ENCODE data around the gene IDNK. TPM values are rescaled to one million over a fixed set of nuclear protein-coding genes. Genes with fewer than 3 reads are reported as not detected.
A peak's percentile ranks its signal among the peaks of the same experiment; 100 is the strongest.

The IDNK gene
- total RNA-seq, 1 donor from 2014 or later = 6.6 TPM

DNA sequence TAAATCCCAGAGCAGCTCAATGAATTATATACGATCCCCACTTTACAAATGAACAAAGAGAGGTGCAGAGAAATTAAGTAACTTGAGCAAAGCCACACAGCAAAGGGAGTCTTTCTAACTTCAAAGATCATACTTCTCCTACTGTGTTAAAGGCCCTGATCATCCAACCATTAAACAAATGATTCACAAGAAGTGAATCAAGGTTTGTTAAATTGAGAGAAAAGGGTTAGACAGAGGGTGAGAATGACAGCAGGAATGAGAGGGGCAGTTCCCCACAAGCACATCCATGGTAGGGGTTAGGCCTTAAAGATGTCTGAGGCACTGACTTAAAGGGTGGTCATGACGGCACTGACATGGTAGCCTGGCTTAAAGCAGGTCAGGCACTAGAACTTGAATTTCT is 10.7 kb downstream of the IDNK start:
- no peak for DNase-seq (ENCODE audit: low read depth, low spot score)

DNA sequence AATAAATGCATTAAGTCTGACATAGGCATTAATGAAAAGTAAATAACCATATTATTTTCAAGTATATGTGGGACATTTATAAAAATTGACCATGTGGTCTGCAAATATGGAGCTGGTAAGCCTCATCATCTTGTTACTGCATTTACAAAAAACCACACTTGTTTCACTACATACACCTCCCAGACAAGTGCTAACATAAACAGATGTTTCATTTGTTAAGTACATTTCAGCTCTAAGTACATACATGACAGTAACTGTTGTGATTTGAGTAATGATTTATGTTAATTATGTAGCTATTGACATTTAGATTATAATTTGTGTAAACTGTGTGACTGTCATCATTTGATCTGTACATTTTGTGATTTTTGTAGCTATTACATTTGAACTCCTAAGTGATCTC is 13.9 kb downstream of the IDNK start:
- no peak for DNase-seq (ENCODE audit: low read depth, low spot score)

GRCh38 chr9:83637389-83637788 is 14.4 kb downstream of the IDNK start:
- no peak for DNase-seq (ENCODE audit: low read depth, low spot score)

- no peak for DNase-seq (ENCODE audit: low read depth, low spot score)
Observed at GRCh38 chr9:83639266-83639665, 16.3 kb downstream of the IDNK start.

DNA sequence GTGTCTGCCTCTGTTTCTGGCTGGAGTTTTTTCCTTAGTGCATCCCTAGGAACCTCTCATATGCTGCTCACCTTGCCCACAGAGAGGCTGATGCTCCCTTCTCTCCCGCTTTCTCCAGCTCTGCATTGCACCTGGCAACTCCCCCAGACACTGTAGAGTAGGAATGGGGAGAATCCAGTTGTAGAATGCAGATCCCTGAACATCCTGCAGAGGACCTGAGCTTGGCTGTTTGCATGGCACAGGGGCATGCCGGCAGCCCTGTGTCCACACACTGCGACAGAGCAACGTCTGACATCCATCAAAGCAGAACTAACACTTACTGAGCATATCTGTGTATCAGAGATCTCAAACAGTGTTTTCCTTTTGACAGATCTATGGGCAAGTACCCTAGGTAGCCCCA is 19.9 kb downstream of the IDNK start:
- no peak for DNase-seq (ENCODE audit: low read depth, low spot score)

- DNase-seq (ENCODE audit: low read depth, low spot score) = no peak
Observed at GRCh38 chr9:83646500-83647239, 23.7 kb downstream of the IDNK start.

GRCh38 chr9:83649080-83649479 is 26.1 kb downstream of the IDNK start:
- no peak for DNase-seq (ENCODE audit: low read depth, low spot score)

DNA sequence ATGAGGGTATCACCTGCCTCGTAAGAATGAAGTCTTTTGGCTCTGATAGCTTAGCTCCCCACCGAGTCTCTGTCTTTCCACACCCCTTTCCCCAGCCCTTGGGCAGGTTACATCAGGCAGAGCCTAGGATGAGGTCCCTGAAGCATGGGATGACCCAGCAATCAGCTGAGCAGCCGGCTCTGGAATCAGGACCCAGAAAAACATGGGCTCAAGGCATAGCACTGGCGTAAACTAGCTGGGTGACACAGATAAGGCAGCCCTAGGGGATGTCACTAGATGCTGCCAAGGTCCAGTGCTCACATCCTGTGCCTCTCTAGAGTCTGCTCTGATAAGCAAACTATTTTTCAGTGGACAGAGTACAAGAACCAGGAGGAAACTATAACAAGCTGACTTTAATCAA is 26.6 kb downstream of the IDNK start:
- DNase-seq (ENCODE audit: low read depth, low spot score) = no peak

- no peak for DNase-seq (ENCODE audit: low read depth, low spot score)
Observed at GRCh38 chr9:83651558-83651957, 28.6 kb downstream of the IDNK start.

- DNase-seq (ENCODE audit: low read depth, low spot score) = no peak
Observed at GRCh38 chr9:83652433-83652832, 29.5 kb downstream of the IDNK start.

GRCh38 chr9:83655433-83655832 is 32.5 kb downstream of the IDNK start:
- no peak for DNase-seq (ENCODE audit: low read depth, low spot score)

GRCh38 chr9:83656032-83656680 is 33.2 kb downstream of the IDNK start:
- DNase-seq (ENCODE audit: low read depth, low spot score) = no peak

- DNase-seq (ENCODE audit: low read depth, low spot score) = no peak
Observed at GRCh38 chr9:83656952-83657351, 34.0 kb downstream of the IDNK start.

- DNase-seq (ENCODE audit: low read depth, low spot score) = no peak
Observed at GRCh38 chr9:83662933-83663332, 40.0 kb downstream of the IDNK start.

GRCh38 chr9:83665580-83666200 is 42.7 kb downstream of the IDNK start:
- peak; percentile 36 for DNase-seq (ENCODE audit: low read depth, low spot score)

DNA sequence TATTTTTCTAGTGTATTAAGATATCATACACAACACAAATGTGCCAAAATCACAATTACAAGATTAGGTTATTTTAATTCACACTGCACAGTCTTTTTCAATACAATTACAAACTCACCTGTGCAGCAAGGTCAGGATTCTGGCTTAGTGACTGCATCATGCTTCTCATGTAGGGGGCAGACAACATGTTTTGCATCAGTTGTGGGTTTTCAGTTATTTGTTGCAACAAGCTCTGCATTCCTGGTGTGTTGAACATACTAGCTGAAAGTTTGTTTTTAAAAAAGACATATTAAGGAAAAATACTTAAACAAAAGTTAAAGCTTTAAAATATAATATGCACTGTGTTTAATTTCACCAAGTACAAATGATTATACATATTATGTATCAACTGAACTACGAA is 46.1 kb downstream of the IDNK start:
- DNase-seq (ENCODE audit: low read depth, low spot score) = no peak

DNA sequence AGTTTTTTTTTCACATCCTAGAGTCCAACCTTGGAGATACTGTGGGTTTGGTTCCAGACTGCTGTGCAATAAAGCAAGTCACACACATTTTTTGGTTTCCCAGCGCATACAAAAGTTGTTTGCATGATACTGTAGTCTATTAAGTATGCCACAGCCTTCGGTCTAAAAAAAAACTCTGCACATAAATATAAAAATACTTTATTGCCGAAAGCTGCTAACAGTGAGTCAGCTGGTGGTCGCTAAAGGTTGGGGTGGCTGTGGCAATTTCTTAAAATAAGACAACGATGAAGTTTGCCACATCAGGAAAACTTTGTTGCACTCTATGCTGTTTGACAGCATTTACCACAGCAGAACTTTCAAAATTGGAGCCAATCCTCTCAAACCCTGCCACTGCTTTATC is 47.4 kb downstream of the IDNK start:
- no peak for DNase-seq (ENCODE audit: low read depth, low spot score)

DNA sequence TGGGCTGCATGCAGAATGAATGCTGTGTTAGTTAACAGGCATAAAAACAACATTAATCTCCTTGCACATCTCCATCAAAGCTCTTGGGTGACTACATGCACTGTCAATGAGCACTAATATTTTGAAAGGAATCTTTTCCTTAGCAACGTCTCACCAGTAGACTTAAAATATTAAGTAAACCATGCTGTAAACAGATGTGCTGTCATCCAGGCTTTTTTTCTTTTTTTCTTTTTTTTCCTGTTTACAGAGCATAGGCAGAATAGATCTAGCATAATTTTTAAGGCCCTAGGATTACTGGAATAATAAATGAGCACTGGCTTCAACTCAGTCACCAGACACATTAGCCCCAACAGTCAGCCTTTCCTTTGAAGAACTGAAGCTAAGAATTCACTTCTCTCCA is 48.5 kb downstream of the IDNK start:
- no peak for DNase-seq (ENCODE audit: low read depth, low spot score)

GRCh38 chr9:83675466-83675865 is 52.5 kb downstream of the IDNK start:
- DNase-seq (ENCODE audit: low read depth, low spot score) = no peak

DNA sequence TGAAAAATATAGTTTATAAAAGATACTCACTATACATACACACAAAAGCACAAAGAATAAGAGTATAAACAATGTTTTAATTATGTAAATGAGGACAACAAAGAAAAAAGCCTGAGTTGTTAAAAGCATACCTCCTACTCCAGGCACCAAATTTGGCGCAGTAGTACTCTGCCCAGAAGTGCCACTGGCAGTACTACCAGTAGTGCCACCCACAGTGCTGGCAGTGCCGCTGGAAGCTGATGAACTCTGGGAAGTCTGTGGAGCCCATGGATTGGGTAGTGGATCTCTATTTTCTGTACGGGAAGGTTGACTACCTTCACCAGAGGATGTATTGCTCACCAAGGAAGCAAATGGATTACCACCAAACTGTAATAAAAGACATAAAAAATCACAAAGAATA is 54.7 kb downstream of the IDNK start:
- DNase-seq (ENCODE audit: low read depth, low spot score) = no peak

DNA sequence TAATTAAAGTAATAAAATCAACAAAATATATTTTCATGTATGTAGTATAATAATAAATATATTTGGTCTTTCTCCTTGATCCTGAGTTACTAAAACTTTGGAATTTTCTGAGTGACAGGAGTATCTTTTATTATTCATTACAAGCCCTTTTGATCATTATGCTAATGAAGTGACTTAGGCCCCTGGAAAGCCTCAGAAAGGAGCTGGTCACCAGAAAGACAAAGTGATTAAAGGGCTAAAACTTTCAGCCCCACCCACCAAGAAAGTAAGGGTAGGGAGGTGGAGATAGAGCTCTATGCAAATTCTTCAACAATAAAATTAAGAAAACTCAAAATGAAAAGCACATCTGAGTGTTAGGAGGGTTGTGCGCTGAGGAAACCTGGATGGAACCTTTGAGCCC is 57.3 kb downstream of the IDNK start:
- DNase-seq (ENCODE audit: low read depth, low spot score) = no peak

DNA sequence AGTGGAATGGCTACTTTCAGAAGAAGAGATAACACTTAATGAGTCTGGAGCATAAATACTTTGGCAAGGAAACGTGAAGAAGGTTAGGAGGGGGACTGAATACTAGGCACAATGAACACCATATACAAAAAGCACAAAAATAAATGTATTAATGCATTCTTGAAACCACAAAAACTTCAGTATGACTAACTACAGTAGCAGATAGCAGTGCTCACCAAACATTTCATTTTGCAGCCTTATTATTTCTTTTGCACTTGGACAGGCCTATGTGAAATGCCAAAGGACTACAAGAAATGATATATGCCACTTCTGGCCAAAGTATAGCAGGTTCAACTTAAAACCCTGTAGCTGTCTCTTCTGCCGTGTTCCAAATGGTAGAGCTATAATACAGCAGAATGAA is 58.5 kb downstream of the IDNK start:
- DNase-seq (ENCODE audit: low read depth, low spot score) = no peak

DNA sequence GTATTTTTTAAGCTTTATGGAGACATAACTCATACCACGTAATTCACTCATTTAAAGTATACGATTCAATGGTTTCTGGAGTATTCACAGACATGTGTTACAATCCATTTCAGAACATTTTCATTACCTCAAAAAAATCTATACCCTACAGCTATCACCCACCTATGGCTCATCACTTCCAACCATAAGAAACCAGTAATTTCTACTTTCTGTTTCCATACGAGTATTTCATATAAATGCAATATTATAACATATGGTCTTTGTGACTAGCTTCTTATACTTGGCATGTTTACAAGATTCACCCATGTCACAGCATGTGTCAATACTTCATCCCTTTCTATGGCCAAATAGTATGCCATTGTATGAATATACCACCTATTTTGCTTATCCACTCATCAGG is 66.0 kb downstream of the IDNK start:
- DNase-seq (ENCODE audit: low read depth, low spot score) = no peak

Data from pulmonary artery endothelial cell (primary cell).